AG09309 (cell line): ENCODE data around the gene ENTPD2.

ENCODE experiments used
- DNase-seq: peaks from one replicate; pipeline ENCODE4 v3.0.0-alpha.2; 2010; ENCODE audit warnings: low read depth
- H3K4me3 ChIP-seq: 2 replicates; pipeline ENCODE4 v1.5.1; 2011; ENCODE audit warnings: mild to moderate bottlenecking, low read depth, low read length, moderate library complexity; ENCODE audit not compliant: control insufficient read depth
- CTCF ChIP-seq: IDR thresholded peaks from 2 replicates; pipeline ENCODE4 v1.5.1; 2011; ENCODE audit warnings: mild to moderate bottlenecking, low read depth, low read length, inconsistent platforms; ENCODE audit not compliant: insufficient read depth, control insufficient read depth; ENCODE audit errors: missing control alignments

Gene ENTPD2

GRCh38 chr9:137042751-137043727, 10.8 kb downstream of the ENTPD2 start:
- no peak for TF ChIP-seq CTCF
- no peak for DNase-seq
- no peak overlapping the region for H3K4me3 ChIP-seq

DNA sequence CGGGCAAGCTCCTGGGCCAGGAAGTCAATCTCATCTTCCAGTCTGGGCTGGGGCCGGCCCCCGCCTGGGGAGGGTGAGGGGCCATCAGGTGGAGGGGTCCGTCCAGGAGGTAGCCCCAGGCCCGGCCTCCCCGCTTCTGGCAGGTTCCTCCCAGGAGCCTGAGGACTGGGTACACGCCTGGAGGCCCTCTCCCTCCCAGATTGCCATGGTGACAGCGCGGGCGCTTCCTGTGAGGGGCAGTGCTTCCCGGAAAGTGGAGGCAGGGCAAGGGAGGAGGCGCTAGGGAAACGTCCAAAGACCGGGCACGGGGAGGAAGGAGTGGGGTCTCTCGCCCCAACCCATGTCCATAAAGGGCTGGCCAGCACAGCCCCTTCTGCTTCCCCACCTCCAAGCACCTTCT, 12.7 kb downstream of the ENTPD2 start:
- no peak for TF ChIP-seq CTCF
- no peak for DNase-seq
- no peak overlapping the region for H3K4me3 ChIP-seq

DNA sequence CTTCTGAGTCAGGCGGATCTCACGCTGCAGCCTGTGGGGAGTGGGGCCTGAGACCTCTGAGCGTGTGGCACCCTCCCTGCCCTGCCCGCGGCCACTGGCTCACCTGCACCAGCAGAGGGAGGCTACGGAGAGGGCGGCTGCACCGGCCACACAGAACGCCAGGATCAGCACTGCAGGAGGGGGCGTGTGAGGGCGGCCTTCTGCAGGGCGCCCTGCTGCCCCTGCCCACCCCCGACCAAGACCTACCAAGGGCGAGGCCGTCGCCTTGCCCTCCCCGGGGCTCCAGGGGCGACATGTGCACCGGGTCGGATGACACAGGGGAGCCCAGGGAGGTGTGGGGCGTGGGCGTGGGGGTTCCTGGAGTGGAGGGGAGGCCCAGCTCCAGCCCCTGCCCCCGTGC, 13.3 kb downstream of the ENTPD2 start:
- TF ChIP-seq CTCF = no peak
- no peak for DNase-seq
- H3K4me3 ChIP-seq = no peak overlapping the region

DNA sequence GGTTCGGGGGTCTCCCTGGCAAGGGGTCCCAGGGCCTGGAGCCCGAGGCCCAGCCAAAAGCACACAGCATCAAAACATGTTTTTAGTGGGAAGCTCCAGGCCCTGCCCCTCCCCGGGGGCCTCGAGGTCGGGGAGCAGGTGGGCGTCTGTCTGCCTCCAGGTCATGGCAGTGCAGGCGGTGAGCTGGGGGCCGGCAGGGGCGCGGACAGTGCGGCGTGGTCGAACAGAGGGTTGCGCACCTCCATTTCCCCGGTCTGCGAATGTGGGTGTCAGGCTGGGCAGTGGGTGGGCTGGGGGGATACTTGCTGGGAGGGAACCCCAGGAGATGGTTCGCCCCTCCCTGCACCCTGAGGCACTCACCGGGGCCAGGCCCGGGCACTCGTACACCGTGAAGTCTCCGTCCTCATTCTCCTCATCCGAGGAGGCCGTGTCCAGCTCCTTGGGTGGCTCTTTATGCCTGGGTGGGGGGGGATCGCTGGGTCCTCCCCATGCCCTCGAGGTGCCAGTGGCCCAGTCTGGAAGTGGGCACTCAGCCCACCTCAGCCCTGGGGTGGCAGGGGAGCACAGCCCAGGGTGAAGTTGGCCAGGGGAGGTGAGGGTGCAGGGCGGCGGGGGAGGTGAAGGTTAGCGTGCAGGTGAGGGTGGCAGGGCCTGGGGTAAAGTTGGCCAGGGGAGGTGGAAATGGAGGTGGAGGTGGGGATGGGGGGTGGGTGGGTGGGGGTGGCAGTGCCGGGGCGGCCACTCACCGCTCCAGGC, 14.1 kb downstream of the ENTPD2 start:
- no peak for TF ChIP-seq CTCF
- DNase-seq = no peak
- H3K4me3 ChIP-seq = no peak overlapping the region

GRCh38 chr9:137038916-137039315, 14.9 kb downstream of the ENTPD2 start:
- TF ChIP-seq CTCF = no peak
- no peak overlapping the region for H3K4me3 ChIP-seq
- DNase-seq = no peak

GRCh38 chr9:137037483-137037882, 16.4 kb downstream of the ENTPD2 start:
- no peak for DNase-seq
- H3K4me3 ChIP-seq = no peak overlapping the region
- no peak for TF ChIP-seq CTCF
